ENCODE results near the gene LMNTD2.
"Not testable (repeated sequence)": the region's sequence is repeated elsewhere in the genome, so short reads cannot be mapped to it uniquely, and the experiment has no call there.

Gene LMNTD2

GRCh38 chr11:587546-587945 is 27.0 kb upstream of the LMNTD2 start:
- no peak for DNase-seq

GRCh38 chr11:586376-587316 is 26.1 kb upstream of the LMNTD2 start:
- no peak for DNase-seq

- no peak for DNase-seq
These were observed 23.7 kb upstream of the LMNTD2 start for GRCh38 chr11:584287-584686.

- DNase-seq, result no peak
These were observed 21.2 kb upstream of the LMNTD2 start for GRCh38 chr11:581752-582151.

DNA sequence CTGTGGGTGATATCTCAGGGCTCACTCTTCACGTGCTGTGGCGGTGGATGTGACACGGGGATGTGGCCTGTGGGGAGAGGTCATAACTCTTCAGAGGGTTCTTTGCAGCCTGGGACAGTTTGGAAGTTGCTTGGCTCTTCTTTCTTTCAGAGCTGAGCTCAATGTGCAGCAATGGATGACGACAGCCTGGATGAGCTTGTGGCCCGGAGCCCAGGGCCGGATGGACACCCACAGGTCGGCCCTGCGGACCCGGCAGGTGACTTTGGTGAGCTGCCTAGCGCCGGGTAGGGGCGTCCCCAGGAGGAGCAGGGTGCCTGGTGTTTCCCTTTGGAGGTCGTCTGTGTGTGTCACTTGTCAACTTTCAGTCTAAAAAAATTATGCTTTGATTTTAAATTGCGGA is 20.8 kb upstream of the LMNTD2 start:
- no peak for DNase-seq

- no peak for DNase-seq
These were observed 19.5 kb upstream of the LMNTD2 start for GRCh38 chr11:579830-580601.

DNA sequence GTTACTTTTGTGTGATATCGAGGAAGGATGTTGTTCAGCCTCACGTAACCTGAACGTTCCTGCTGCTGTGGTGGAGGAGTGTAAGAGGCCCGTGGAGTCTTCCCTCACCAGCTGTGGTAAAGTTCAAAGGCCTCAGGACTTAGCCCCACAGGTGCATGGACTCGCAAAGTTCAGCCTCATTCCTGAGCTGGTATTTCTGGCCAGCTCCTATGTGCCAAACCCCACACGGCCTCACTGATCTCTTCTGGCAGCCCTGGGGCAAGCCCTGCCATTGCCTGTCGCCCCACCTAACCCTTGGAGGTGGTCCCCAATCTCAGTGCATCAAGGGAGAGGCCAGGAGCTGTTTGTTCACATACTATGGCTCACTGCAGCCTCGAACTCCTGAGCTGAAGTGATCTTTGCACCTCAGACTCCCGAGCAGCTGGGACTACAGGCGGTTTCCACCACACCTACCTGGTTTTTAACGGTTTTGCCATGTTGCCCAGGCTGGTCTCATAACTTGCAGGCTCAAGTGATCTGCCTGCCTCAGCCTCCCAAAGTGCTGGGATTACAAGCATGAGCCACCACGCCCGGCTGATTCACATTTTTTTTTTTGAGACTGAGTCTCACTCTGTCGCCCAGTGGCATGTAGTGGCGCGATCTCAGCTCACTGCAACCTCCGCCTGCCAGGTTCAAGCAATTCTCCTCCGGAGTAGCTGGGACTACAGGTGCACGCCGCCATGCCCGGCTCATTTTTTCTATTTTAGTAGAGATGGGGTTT is 17.9 kb upstream of the LMNTD2 start:
- DNase-seq, result no peak

- no peak for DNase-seq
These were observed 17.0 kb upstream of the LMNTD2 start for GRCh38 chr11:577611-577894.

GRCh38 chr11:576811-577610 is 16.5 kb upstream of the LMNTD2 start:
- DNase-seq, result no peak

GRCh38 chr11:575996-576768 is 15.6 kb upstream of the LMNTD2 start, which contains the start of gene PHRF1:
PHRF1 (plus strand) TSS chr11:576470; CDS start chr11:581513, 5,043 bp downstream.
- peak; percentile 94 to 96 for DNase-seq

- no peak for DNase-seq
These were observed 14.9 kb upstream of the LMNTD2 start for GRCh38 chr11:575313-575995.

- DNase-seq, result no peak
These were observed 14.2 kb upstream of the LMNTD2 start for GRCh38 chr11:574632-575312.

DNA sequence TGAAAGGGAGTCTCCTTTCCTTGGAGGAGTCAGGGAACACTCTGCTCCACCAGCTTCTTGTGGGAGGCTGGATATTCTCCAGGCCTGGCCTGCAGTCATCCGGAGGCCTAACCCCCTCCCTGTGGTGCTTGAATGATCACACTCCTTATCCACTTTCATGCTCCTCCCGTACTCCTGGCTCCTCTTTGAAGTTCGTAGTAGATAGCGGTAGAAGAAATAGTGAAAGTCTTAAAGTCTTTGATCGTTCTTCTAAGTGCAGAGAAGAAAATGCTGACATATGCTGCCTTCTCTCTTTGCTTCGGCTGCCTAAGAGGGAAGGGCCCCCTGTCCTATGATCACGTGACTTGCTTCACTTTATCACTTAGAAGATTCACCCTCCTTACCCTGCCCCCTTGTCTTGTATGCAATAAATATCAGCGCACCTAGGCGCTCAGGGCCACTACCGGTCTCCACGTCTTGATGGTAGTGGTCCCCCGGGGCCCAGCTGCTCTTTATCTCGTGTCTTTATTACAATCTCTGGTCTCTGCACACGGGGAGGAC is 13.6 kb upstream of the LMNTD2 start:
- not testable (repeated sequence) for DNase-seq

DNA sequence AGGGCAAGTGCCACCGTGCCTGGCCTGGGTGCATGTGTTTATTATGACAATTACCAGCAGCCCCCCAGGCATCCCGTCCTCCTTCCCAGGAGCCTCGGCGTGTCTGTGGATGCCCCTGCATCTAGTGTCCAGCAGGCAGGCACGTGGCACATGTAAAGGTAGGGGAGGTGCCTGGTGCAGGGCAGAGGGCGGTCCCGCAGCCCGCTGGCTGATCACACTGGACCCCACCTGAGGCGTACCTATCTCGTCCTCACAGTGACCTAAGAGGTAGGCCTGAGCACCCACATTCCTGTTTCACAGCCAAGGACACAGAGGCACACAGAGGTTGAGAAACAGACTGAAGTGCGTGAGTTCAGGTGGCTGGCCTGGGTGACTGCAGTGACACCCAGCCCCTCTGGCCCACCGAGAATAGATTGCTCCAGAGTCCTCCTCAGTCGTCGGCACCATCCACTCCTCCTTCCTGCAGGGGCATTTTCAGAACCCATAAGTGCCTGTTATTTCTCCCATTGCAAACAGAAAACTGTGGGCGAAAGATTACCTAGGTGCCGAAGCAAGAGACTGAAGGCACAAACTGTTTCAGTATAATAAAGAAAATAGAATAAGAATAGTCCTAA is 12.7 kb upstream of the LMNTD2 start:
- no peak for DNase-seq

DNA sequence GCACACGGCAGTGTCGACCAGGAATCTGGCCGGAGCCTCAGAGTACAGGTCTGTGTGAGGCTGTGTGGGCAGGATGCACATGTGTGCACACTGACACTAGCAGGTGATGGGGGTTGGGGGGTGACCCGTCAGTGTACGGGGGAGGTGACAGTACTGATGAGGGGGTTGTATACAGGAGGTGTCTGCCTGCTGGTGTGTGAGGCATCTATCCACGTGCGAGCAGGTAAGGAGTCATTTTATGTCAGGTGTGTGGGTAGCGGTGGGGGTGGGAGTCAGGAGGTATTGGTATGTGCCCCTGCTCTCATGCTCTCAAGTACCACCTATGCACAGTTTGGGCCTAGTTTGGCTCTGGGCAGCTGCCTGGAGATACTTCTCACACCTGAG is 11.3 kb upstream of the LMNTD2 start:
- DNase-seq, result no peak

DNA sequence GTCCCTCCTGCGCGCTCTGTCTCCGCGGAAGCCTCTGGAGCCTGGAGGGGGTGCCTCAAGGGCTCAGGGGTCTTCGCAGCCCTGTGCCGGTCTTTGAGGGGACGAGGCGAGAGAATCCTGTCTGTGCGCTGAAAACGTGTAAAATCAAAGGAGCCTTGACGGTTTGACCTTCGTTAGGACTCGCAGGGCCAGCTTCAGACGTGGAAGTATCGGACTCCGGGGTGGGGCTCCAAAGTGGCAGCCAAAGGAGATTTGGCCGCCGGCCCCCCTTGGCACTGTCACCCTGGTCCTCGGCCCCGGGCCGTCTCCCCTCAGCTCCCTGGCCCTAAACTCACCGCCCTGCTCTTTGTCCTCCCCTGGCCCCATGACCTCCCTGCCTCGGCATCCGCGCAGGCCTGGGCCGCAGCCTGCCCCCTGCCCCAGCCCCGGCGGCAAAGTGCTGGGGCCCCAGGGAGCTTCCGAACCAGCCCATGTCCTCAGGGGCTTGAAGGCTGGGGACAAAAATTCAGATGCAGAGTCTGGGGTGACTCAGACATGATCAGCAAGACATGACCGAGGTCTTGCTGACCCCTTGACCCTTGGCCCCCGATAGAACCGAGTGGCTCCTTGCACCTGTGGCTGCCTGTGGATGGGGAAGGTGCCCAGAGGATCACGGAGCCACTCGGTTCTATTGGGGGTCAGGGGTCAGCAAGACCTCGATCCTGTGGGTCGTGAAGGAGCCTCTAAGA is 8.8 kb upstream of the LMNTD2 start:
- no peak for DNase-seq

DNA sequence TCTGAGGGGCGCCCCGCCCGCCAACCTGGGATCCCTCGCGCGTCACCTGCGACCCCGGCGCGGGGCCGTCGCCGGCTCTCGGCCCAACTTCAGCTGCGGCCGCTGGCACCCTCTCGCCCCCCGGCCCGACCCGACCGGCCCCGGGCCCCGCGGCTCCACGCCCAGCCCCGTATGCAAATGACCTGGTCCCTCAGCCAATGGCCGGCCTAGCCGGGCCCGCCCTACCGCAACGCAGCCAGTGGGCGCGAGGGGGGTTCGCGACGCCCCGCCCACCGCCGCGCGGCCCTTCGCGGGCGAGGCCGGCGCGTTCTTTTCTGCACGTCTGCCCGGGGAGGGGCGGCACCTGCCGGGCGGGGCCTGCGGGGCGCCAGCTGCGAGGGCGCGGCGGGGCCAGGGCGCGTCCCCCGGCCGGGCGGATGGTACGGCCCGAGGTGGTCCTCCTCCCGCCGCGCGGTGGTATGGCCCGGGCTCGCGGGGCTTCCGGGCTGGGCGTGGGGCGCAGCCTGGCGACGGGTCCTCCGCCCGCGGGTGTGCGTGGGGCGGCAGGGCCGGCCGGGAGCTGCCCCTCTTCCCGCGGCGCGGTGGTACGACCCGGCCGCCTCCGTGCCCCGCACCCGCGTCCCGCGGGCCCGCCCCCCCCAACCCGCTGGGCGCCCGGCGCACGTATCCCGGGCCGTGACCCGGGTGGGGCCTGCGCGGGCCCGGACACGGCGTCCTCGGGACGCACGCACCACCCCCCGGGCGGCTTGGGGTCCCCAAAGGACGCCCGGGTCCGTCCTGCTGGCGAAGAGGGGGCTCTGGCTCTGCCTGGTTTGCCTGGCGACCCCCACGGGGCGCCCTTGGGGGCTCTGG is 8.0 kb upstream of the LMNTD2 start:
- DNase-seq, result peak; percentile 94 to 97
